Activated CD4-positive, alpha-beta T cell treated with anti-CD3 and anti-CD28 coated beads, Interleukin-2, amount 50 U/mL, for 48 hours (primary cell): ENCODE measurements around the gene SIGLEC10.
"Not testable (repeated sequence)": the region's sequence is repeated elsewhere in the genome, so short reads cannot be mapped to it uniquely, and the experiment has no call there.

Experiments used
- DNase-seq, 2 experiments: peaks; one replicate each; pipeline ENCODE4 v3.0.0-alpha.2; 2020

The SIGLEC10 gene

GRCh38 chr19:51440052-51440451 lies 22.6 kb upstream of the SIGLEC10 start:
- no peak for DNase-seq

- DNase-seq = peak in 1 of 2 experiments; percentile 51
Observed at GRCh38 chr19:51439021-51439465, 21.6 kb upstream of the SIGLEC10 start.

- DNase-seq = no peak
Observed at GRCh38 chr19:51434456-51434855, 17.0 kb upstream of the SIGLEC10 start.

GRCh38 chr19:51433043-51433442 lies 15.6 kb upstream of the SIGLEC10 start:
- DNase-seq = no peak

GRCh38 chr19:51431124-51431523 lies 13.7 kb upstream of the SIGLEC10 start:
- DNase-seq = no peak

GRCh38 chr19:51430221-51430620 lies 12.8 kb upstream of the SIGLEC10 start:
- DNase-seq = no peak

GRCh38 chr19:51427201-51427600 lies 9.8 kb upstream of the SIGLEC10 start:
- DNase-seq = no peak

GRCh38 chr19:51422053-51422448 lies 4.6 kb upstream of the SIGLEC10 start:
- DNase-seq = peak; percentile 95 to 96

GRCh38 chr19:51421229-51422052 lies 4.0 kb upstream of the SIGLEC10 start:
- peak in 1 of 2 experiments; percentile 37 for DNase-seq

GRCh38 chr19:51420511-51420910 lies 3.1 kb upstream of the SIGLEC10 start:
- not testable (repeated sequence) for DNase-seq

GRCh38 chr19:51418707-51419106 lies 1.3 kb upstream of the SIGLEC10 start:
- DNase-seq = no peak

GRCh38 chr19:51417810-51418157 lies 342 bp upstream of the SIGLEC10 start:
- no peak for DNase-seq

- not testable (repeated sequence) for DNase-seq
Observed at GRCh38 chr19:51416422-51416821, 1.0 kb downstream of the SIGLEC10 start.

- DNase-seq = no peak
Observed at GRCh38 chr19:51415187-51415586, 2.3 kb downstream of the SIGLEC10 start.

GRCh38 chr19:51410950-51411748 lies 6.3 kb downstream of the SIGLEC10 start:
- DNase-seq = no peak

- peak; percentile 21 to 47 for DNase-seq
Observed at GRCh38 chr19:51407511-51408131, 9.8 kb downstream of the SIGLEC10 start.

- no peak for DNase-seq
Observed at GRCh38 chr19:51402117-51402516, 15.3 kb downstream of the SIGLEC10 start.

- DNase-seq = not testable (repeated sequence)
Observed at GRCh38 chr19:51399936-51400335, 17.5 kb downstream of the SIGLEC10 start.

GRCh38 chr19:51399231-51399630 lies 18.2 kb downstream of the SIGLEC10 start:
- DNase-seq = no peak

- no peak for DNase-seq
Observed at GRCh38 chr19:51398096-51398704, 19.2 kb downstream of the SIGLEC10 start.

- DNase-seq = not testable (repeated sequence)
Observed at GRCh38 chr19:51397453-51397852, 20.0 kb downstream of the SIGLEC10 start.

- DNase-seq = no peak
Observed at GRCh38 chr19:51396175-51396574, 21.3 kb downstream of the SIGLEC10 start.
